ENCODE results near the gene RAI14.

The RAI14 gene

DNA sequence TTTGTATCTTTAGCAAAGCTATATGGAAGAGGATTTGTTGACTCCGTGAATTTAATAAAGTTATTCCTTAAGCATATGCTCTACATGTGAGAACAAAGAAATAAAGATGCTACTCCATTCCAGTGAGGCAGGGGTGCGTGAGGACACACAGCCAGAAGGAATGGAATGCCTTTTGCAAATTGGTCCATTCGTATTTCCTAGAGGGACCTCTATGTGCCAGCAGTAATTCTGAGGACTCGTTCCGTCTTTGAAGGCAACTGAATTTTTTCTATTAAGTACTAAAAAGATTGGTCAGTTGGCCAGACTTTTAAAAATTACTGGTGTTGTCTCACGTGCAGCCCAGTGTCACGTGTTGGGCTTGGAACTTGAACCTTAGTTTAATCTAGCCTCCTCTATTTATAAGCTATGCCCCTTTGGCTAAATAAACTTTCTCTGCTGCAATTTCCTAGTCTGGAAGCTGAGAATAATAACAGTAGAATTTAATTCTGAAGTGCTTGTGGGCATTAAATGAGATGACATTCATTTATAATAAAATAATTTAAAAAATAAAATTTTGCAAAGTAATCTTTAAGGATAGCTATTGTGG is 13.9 kb downstream of the RAI14 start:
- Histone ChIP-seq H3K27me3 (ENCODE audit: control insufficient read depth in 1 of 2, insufficient read depth in 1 of 2, low read length in 2 of 2) (no peaks in the 10 kb centered on the region), H3K4me2 (ENCODE audit: low read length, poor library complexity, severe bottlenecking) (no peak overlapping the region)
- DNase-seq, result no peak

DNA sequence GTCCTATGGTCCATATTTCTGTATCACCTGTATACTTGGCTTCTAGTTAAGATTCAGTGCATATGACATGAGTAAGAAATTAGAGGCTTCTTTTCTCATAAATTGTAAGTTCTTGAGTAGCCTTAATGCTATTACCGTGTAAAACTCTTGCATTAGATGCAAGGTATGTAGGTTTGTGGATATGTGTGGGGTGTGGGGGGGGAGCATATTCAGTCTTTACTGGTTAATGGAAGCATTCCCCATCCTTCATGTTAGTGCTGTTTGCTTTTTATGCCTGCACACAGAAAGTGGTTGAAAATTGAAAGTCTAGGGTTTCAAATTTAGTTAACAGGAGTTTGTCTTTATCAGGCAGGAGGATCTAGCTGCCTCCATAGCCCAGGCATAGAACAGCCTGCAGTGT is 16.1 kb downstream of the RAI14 start:
- Histone ChIP-seq H3K14ac (ENCODE audit: low read length in 2 of 2) (no peak overlapping the region), H4K8ac (ENCODE audit: low read length) (no peak overlapping the region), H4K91ac (ENCODE audit: low read length) (no peak overlapping the region), H3K4ac (ENCODE audit: low read depth in 1 of 2, low read length in 2 of 2) (no peak overlapping the region), H3K9ac (ENCODE audit: low read length) (no peak overlapping the region), H3K4me2 (ENCODE audit: low read length, poor library complexity, severe bottlenecking) (no peak overlapping the region), H2BK120ac (ENCODE audit: low read depth, low read length) (peak overlapping the region; percentile 19), H3K27ac (ENCODE audit: low read length, poor library complexity, severe bottlenecking) (peak overlapping the region; percentile 15), H2AK5ac (ENCODE audit: low read length, severe bottlenecking) (peak overlapping the region; percentile 70), H3K4me1 (ENCODE audit: control insufficient read depth, insufficient read depth, low read depth, low read length) (peaks cover 16% of the 10 kb centered on the region), H2BK15ac (ENCODE audit: low read depth, poor library complexity, severe bottlenecking) (no peak overlapping the region), H3K23ac (ENCODE audit: low read length in 2 of 2) (no peak overlapping the region), H2BK5ac (ENCODE audit: low read depth, low read length, poor library complexity, severe bottlenecking) (no peak overlapping the region), H3K36me3 (ENCODE audit: control insufficient read depth in 1 of 2, insufficient read depth in 2 of 2, low read depth in 1 of 2, low read length in 2 of 2) (peaks cover 17 to 40% of the 10 kb centered on the region in 2 experiments), H3K4me3 (ENCODE audit: insufficient read depth in 1 of 2, low read depth in 1 of 2, low read length in 2 of 2) (no peak overlapping the region), H3K27me3 (ENCODE audit: control insufficient read depth in 1 of 2, insufficient read depth in 1 of 2, low read length in 2 of 2) (no peaks in the 10 kb centered on the region), H2BK12ac (ENCODE audit: low read length in 2 of 2) (no peak overlapping the region), H2AFZ (ENCODE audit: low read depth, low read length) (no peak overlapping the region), H3K18ac (ENCODE audit: low read depth in 1 of 2, low read length in 2 of 2) (no peak overlapping the region), H3K79me1 (replicated peaks; ENCODE audit: low read length, poor library complexity, severe bottlenecking) (no peaks in the 10 kb centered on the region), H3K9me3 (ENCODE audit: control insufficient read depth, low read length) (no peaks in the 10 kb centered on the region)
- no peak for DNase-seq
- 93% methylated on average over 1 of the region's 1 CpG for WGBS

More for the DNA sequence above, 13.9 kb downstream of the RAI14 start:
- Histone ChIP-seq H3K14ac (ENCODE audit: low read length in 2 of 2) (no peak overlapping the region), H3K9ac (ENCODE audit: low read length) (no peak overlapping the region), H2AK5ac (ENCODE audit: low read length, severe bottlenecking) (no peak overlapping the region), H3K36me3 (ENCODE audit: control insufficient read depth in 1 of 2, insufficient read depth in 2 of 2, low read depth in 1 of 2, low read length in 2 of 2) (peaks cover 24 to 48% of the 10 kb centered on the region in 2 experiments), H3K4me1 (ENCODE audit: control insufficient read depth, insufficient read depth, low read depth, low read length) (peaks cover 25% of the 10 kb centered on the region), H3K23ac (ENCODE audit: low read length in 2 of 2) (no peak overlapping the region), H2BK12ac (ENCODE audit: low read length in 2 of 2) (no peak overlapping the region), H3K27ac (ENCODE audit: low read length, poor library complexity, severe bottlenecking) (no peak overlapping the region), H4K8ac (ENCODE audit: low read length) (no peak overlapping the region), H3K4ac (ENCODE audit: low read depth in 1 of 2, low read length in 2 of 2) (no peak overlapping the region), H3K18ac (ENCODE audit: low read depth in 1 of 2, low read length in 2 of 2) (no peak overlapping the region), H3K79me1 (replicated peaks; ENCODE audit: low read length, poor library complexity, severe bottlenecking) (no peaks in the 10 kb centered on the region), H2BK120ac (ENCODE audit: low read depth, low read length) (no peak overlapping the region), H2AFZ (ENCODE audit: low read depth, low read length) (no peak overlapping the region), H2BK5ac (ENCODE audit: low read depth, low read length, poor library complexity, severe bottlenecking) (no peak overlapping the region), H3K4me3 (ENCODE audit: insufficient read depth in 1 of 2, low read depth in 1 of 2, low read length in 2 of 2) (no peak overlapping the region), H4K91ac (ENCODE audit: low read length) (no peak overlapping the region), H3K9me3 (ENCODE audit: control insufficient read depth, low read length) (no peaks in the 10 kb centered on the region), H2BK15ac (ENCODE audit: low read depth, poor library complexity, severe bottlenecking) (no peak overlapping the region)
- WGBS, result 96% methylated on average over 7 of the region's 7 CpGs

DNA sequence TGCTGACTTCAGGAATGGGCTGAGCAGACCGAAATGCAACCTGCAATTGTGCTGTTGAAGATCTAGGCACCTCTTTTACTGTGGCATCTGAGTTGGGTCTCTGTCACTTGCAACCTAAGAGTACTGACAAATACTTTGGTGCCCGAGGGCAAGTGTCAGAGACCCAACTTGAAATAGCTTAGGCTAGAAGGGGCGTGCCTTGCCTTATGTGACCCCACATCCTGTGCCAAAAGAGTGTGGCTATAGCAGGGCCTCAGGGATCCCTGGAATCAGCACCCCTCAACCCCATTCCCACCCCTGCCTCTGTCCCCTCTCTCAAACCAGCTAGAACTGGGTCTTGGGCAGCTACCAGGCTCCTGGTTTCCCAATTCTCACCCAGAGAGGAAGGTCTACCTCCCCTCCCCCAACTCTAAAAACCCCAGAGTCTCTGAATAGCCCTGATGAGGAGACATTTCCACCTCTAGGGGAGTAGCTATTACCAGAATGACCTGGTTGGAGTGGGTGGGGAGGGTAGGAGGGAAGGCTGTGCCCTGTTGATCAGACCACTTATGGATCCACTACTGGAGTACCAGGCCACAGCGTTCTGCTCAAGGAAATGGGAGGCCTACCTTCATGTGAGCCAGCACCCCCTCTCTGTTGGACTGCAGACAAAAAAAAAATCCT is 17.5 kb downstream of the RAI14 start:
- Histone ChIP-seq H3K4me3 (ENCODE audit: insufficient read depth in 1 of 2, low read depth in 1 of 2, low read length in 2 of 2) (no peak overlapping the region), H3K4me2 (ENCODE audit: low read length, poor library complexity, severe bottlenecking) (no peak overlapping the region), H3K4ac (ENCODE audit: low read depth in 1 of 2, low read length in 2 of 2) (no peak overlapping the region), H3K27ac (ENCODE audit: low read length, poor library complexity, severe bottlenecking) (peak overlapping the region; percentile 58), H4K8ac (ENCODE audit: low read length) (no peak overlapping the region), H2BK5ac (ENCODE audit: low read depth, low read length, poor library complexity, severe bottlenecking) (no peak overlapping the region), H3K4me1 (ENCODE audit: control insufficient read depth, insufficient read depth, low read depth, low read length) (peaks cover 12% of the 10 kb centered on the region), H3K27me3 (ENCODE audit: control insufficient read depth in 1 of 2, insufficient read depth in 1 of 2, low read length in 2 of 2) (no peaks in the 10 kb centered on the region), H3K14ac (ENCODE audit: low read length in 2 of 2) (no peak overlapping the region), H2BK12ac (ENCODE audit: low read length in 2 of 2) (no peak overlapping the region), H2AFZ (ENCODE audit: low read depth, low read length) (no peak overlapping the region), H3K9me3 (ENCODE audit: control insufficient read depth, low read length) (no peaks in the 10 kb centered on the region), H3K36me3 (ENCODE audit: control insufficient read depth in 1 of 2, insufficient read depth in 2 of 2, low read depth in 1 of 2, low read length in 2 of 2) (peaks cover 10 to 28% of the 10 kb centered on the region in 2 experiments), H3K9ac (ENCODE audit: low read length) (peak overlapping the region; percentile 77), H3K18ac (ENCODE audit: low read depth in 1 of 2, low read length in 2 of 2) (peak overlapping the region in 1 of 2 experiments; percentile 55), H2AK5ac (ENCODE audit: low read length, severe bottlenecking) (peak overlapping the region; percentile 81), H3K79me1 (replicated peaks; ENCODE audit: low read length, poor library complexity, severe bottlenecking) (no peaks in the 10 kb centered on the region), H3K23ac (ENCODE audit: low read length in 2 of 2) (no peak overlapping the region), H4K91ac (ENCODE audit: low read length) (no peak overlapping the region), H2BK15ac (ENCODE audit: low read depth, poor library complexity, severe bottlenecking) (no peak overlapping the region), H2BK120ac (ENCODE audit: low read depth, low read length) (no peak overlapping the region)
- DNase-seq, result no peak
- WGBS, result 93% methylated on average over 3 of the region's 4 CpGs

DNA sequence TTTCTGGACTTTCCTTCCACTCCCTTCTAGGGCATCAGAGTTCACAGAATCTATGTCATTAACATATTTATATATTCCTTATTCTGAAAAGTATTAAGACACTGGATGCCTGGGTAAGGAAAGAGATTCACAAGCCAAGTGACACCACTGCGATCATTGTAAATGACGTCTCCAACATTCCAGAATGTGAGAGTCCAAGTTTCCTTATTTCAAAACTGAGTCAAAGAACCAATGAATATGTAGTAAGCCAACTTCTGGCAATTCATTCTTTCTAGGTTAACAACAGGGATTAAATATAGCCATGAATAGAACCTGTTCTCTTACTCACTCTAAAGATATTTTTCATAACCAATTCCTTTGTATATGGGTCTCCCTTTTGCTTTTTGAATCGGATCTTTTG is 18.1 kb downstream of the RAI14 start:
- Histone ChIP-seq H2BK5ac (ENCODE audit: low read depth, low read length, poor library complexity, severe bottlenecking) (no peak overlapping the region), H3K4ac (ENCODE audit: low read depth in 1 of 2, low read length in 2 of 2) (no peak overlapping the region), H2AFZ (ENCODE audit: low read depth, low read length) (no peak overlapping the region), H2AK5ac (ENCODE audit: low read length, severe bottlenecking) (no peak overlapping the region), H3K23ac (ENCODE audit: low read length in 2 of 2) (no peak overlapping the region), H2BK12ac (ENCODE audit: low read length in 2 of 2) (no peak overlapping the region), H3K18ac (ENCODE audit: low read depth in 1 of 2, low read length in 2 of 2) (no peak overlapping the region), H3K27ac (ENCODE audit: low read length, poor library complexity, severe bottlenecking) (peak overlapping the region; percentile 58), H4K91ac (ENCODE audit: low read length) (no peak overlapping the region), H3K4me2 (ENCODE audit: low read length, poor library complexity, severe bottlenecking) (no peak overlapping the region), H3K79me1 (replicated peaks; ENCODE audit: low read length, poor library complexity, severe bottlenecking) (no peaks in the 10 kb centered on the region), H2BK120ac (ENCODE audit: low read depth, low read length) (no peak overlapping the region), H3K27me3 (ENCODE audit: control insufficient read depth in 1 of 2, insufficient read depth in 1 of 2, low read length in 2 of 2) (no peaks in the 10 kb centered on the region), H3K9me3 (ENCODE audit: control insufficient read depth, low read length) (no peaks in the 10 kb centered on the region), H4K8ac (ENCODE audit: low read length) (no peak overlapping the region), H3K14ac (ENCODE audit: low read length in 2 of 2) (no peak overlapping the region), H3K9ac (ENCODE audit: low read length) (peak overlapping the region; percentile 77), H2BK15ac (ENCODE audit: low read depth, poor library complexity, severe bottlenecking) (no peak overlapping the region), H3K36me3 (ENCODE audit: control insufficient read depth in 1 of 2, insufficient read depth in 2 of 2, low read depth in 1 of 2, low read length in 2 of 2) (peaks cover 10 to 30% of the 10 kb centered on the region in 2 experiments), H3K4me1 (ENCODE audit: control insufficient read depth, insufficient read depth, low read depth, low read length) (peaks cover 12% of the 10 kb centered on the region), H3K4me3 (ENCODE audit: insufficient read depth in 1 of 2, low read depth in 1 of 2, low read length in 2 of 2) (no peak overlapping the region)
- DNase-seq, result peak; percentile 74
- 93% methylated on average over 3 of the region's 3 CpGs for WGBS
